Left renal pelvis (tissue), 4 donors: ENCODE results near the gene DDX52. TPM values are rescaled to one million over a fixed set of nuclear protein-coding genes. Genes with fewer than 3 reads are reported as not detected.
"Not testable (repeated sequence)": the region's sequence is repeated elsewhere in the genome, so short reads cannot be mapped to it uniquely, and the experiment has no call there.

Source experiments
- DNase-seq, 4 donors: peaks; one replicate each; pipeline ENCODE4 v3.0.0-alpha.2; 2013; ENCODE audit warnings: low read depth in 4 of 4, low spot score in 3 of 4
- polyA plus RNA-seq, 4 donors: library from polyadenylated mRNA; unstranded; fragments of 120-200 nt; gene quantifications; one replicate each; pipeline ENCODE4 v1.2.1, GENCODE V29; 2013; ENCODE audit not compliant: insufficient read length in 4 of 4

DDX52 gene
- polyA plus RNA-seq, 4 donors, result 31.0 to 44.8 (median 42.6) TPM

GRCh38 chr17:37657202-37657601 lies 14.0 kb upstream of the DDX52 start:
- no peak for DNase-seq

GRCh38 chr17:37651849-37652248 lies 8.6 kb upstream of the DDX52 start:
- DNase-seq, result no peak

- DNase-seq, result no peak
Measured at GRCh38 chr17:37650419-37651003, 7.3 kb upstream of the DDX52 start.

- no peak for DNase-seq
Measured at GRCh38 chr17:37648555-37648954, 5.3 kb upstream of the DDX52 start.

GRCh38 chr17:37647856-37648255 lies 4.6 kb upstream of the DDX52 start:
- no peak for DNase-seq

GRCh38 chr17:37643869-37644268 lies 623 bp upstream of the DDX52 start:
- DNase-seq, result no peak

- DNase-seq, result peak in 1 of 4 donors; percentile 6
Measured at GRCh38 chr17:37642681-37643080, 565 bp downstream of the DDX52 start.

GRCh38 chr17:37640015-37640414 lies 3.2 kb downstream of the DDX52 start:
- no peak for DNase-seq

GRCh38 chr17:37637956-37638355 lies 5.3 kb downstream of the DDX52 start:
- no peak for DNase-seq

- DNase-seq, result not testable (repeated sequence)
Measured at GRCh38 chr17:37616430-37616829, 26.8 kb downstream of the DDX52 start.

- no peak for DNase-seq
Measured at GRCh38 chr17:37614823-37615222, 28.4 kb downstream of the DDX52 start.

GRCh38 chr17:37614391-37614790 lies 28.9 kb downstream of the DDX52 start:
- no peak for DNase-seq

- DNase-seq, result no peak
Measured at GRCh38 chr17:37610971-37611370, 32.3 kb downstream of the DDX52 start.

GRCh38 chr17:37610041-37610420 lies 33.2 kb downstream of the DDX52 start:
- DNase-seq, result not testable (repeated sequence)

GRCh38 chr17:37609170-37610040 lies 33.8 kb downstream of the DDX52 start, which contains the start of gene SYNRG:
TSS of gene SYNRG (minus strand) at chr17:37609418. CDS start at chr17:37609355, 63 bp downstream.
- DNase-seq, result peak; percentile 78 to 89 (median 88)

- peak; percentile 42 to 55 (median 50) for DNase-seq
Measured at GRCh38 chr17:37608351-37609169, 34.7 kb downstream of the DDX52 start.

GRCh38 chr17:37607637-37608331 lies 35.5 kb downstream of the DDX52 start:
- peak in 1 of 4 donors; percentile 0 for DNase-seq

GRCh38 chr17:37605813-37606505 lies 37.3 kb downstream of the DDX52 start:
- no peak for DNase-seq

GRCh38 chr17:37605081-37605480 lies 38.2 kb downstream of the DDX52 start:
- DNase-seq, result no peak

- DNase-seq, result no peak
Measured at GRCh38 chr17:37604556-37604955, 38.7 kb downstream of the DDX52 start.
